Measurements from ENCODE around the gene ITGAX.

- no peak for TF ChIP-seq CTCF (IDR thresholded peaks at IDR 0.05)
- TF ChIP-seq POLR2AphosphoS5 (IDR thresholded peaks at IDR 0.05) = no peak
- TF ChIP-seq EP300 (IDR thresholded peaks at IDR 0.05) = no peak
These were observed 2.5 kb downstream of the ITGAX start for GRCh38 chr16:31357324-31358109.

Measured in suprapubic skin (tissue), 4 donors.